ENCODE measurements around the gene LRAT.
A peak's percentile ranks its signal among the peaks of the same experiment; 100 is the strongest.

LRAT gene

GRCh38 chr4:154739111-154739510, 4.7 kb upstream of the LRAT start:
- Mint-ChIP-seq H3K27ac (no peak overlapping the region), H3K4me3 (no peak overlapping the region), H3K36me3 (ENCODE audit: low read depth) (no peaks in the 10 kb centered on the region), H3K27me3 (peaks cover 53% of the 10 kb centered on the region), H3K4me1 (ENCODE audit: low read depth) (peaks cover 12% of the 10 kb centered on the region), H3K9me3 (no peaks in the 10 kb centered on the region)

- H3K27me3 Mint-ChIP-seq, result peaks cover 57% of the 10 kb centered on the region
- no peaks in the 10 kb centered on the region for H3K9me3 Mint-ChIP-seq
- H3K36me3 Mint-ChIP-seq (ENCODE audit: low read depth), result no peaks in the 10 kb centered on the region
- H3K4me1 Mint-ChIP-seq (ENCODE audit: low read depth), result peaks cover 17% of the 10 kb centered on the region
- H3K4me3 Mint-ChIP-seq, result no peak overlapping the region
- H3K27ac Mint-ChIP-seq, result no peak overlapping the region
Observed at GRCh38 chr4:154740462-154740861, 3.3 kb upstream of the LRAT start.

- H3K27ac Mint-ChIP-seq, result no peak overlapping the region
- H3K9me3 Mint-ChIP-seq, result no peaks in the 10 kb centered on the region
- peaks cover 64% of the 10 kb centered on the region for H3K27me3 Mint-ChIP-seq
- peaks cover 17% of the 10 kb centered on the region for H3K4me1 Mint-ChIP-seq (ENCODE audit: low read depth)
- H3K36me3 Mint-ChIP-seq (ENCODE audit: low read depth), result no peaks in the 10 kb centered on the region
- H3K4me3 Mint-ChIP-seq, result no peak overlapping the region
Observed at GRCh38 chr4:154741131-154741665, 2.6 kb upstream of the LRAT start.

- H3K4me3 Mint-ChIP-seq, result peak overlapping the region; percentile 1
- peaks cover 71% of the 10 kb centered on the region for H3K27me3 Mint-ChIP-seq
- H3K27ac Mint-ChIP-seq, result no peak overlapping the region
- H3K36me3 Mint-ChIP-seq (ENCODE audit: low read depth), result no peaks in the 10 kb centered on the region
- peaks cover 17% of the 10 kb centered on the region for H3K4me1 Mint-ChIP-seq (ENCODE audit: low read depth)
- H3K9me3 Mint-ChIP-seq, result no peaks in the 10 kb centered on the region
Observed at GRCh38 chr4:154741922-154742850, 1.6 kb upstream of the LRAT start.

GRCh38 chr4:154744341-154744926, 634 bp downstream of the LRAT start:
- Mint-ChIP-seq H3K27me3 (peaks cover 80% of the 10 kb centered on the region), H3K36me3 (ENCODE audit: low read depth) (no peaks in the 10 kb centered on the region), H3K9me3 (no peaks in the 10 kb centered on the region), H3K4me1 (ENCODE audit: low read depth) (peaks cover 17% of the 10 kb centered on the region), H3K4me3 (peak overlapping the region; percentile 75), H3K27ac (no peak overlapping the region)

- no peaks in the 10 kb centered on the region for H3K36me3 Mint-ChIP-seq (ENCODE audit: low read depth)
- H3K27me3 Mint-ChIP-seq, result peaks cover 7% of the 10 kb centered on the region
- H3K4me3 Mint-ChIP-seq, result no peak overlapping the region
- no peak overlapping the region for H3K27ac Mint-ChIP-seq
- H3K4me1 Mint-ChIP-seq (ENCODE audit: low read depth), result no peaks in the 10 kb centered on the region
- no peaks in the 10 kb centered on the region for H3K9me3 Mint-ChIP-seq
Observed at GRCh38 chr4:154757713-154758112, 13.9 kb downstream of the LRAT start.

GRCh38 chr4:154760895-154761294, 17.1 kb downstream of the LRAT start:
- peaks cover 11% of the 10 kb centered on the region for H3K27me3 Mint-ChIP-seq
- no peaks in the 10 kb centered on the region for H3K9me3 Mint-ChIP-seq
- no peak overlapping the region for H3K4me3 Mint-ChIP-seq
- no peaks in the 10 kb centered on the region for H3K4me1 Mint-ChIP-seq (ENCODE audit: low read depth)
- H3K27ac Mint-ChIP-seq, result no peak overlapping the region
- H3K36me3 Mint-ChIP-seq (ENCODE audit: low read depth), result no peaks in the 10 kb centered on the region

GRCh38 chr4:154778264-154778663, 34.5 kb downstream of the LRAT start:
- H3K4me3 Mint-ChIP-seq, result no peak overlapping the region
- H3K27ac Mint-ChIP-seq, result no peak overlapping the region
- no peaks in the 10 kb centered on the region for H3K36me3 Mint-ChIP-seq (ENCODE audit: low read depth)
- H3K4me1 Mint-ChIP-seq (ENCODE audit: low read depth), result no peaks in the 10 kb centered on the region
- H3K27me3 Mint-ChIP-seq, result peaks cover 16% of the 10 kb centered on the region
- peaks cover 4% of the 10 kb centered on the region for H3K9me3 Mint-ChIP-seq

GRCh38 chr4:154779362-154779947, 35.7 kb downstream of the LRAT start:
- Mint-ChIP-seq H3K27me3 (peaks cover 16% of the 10 kb centered on the region), H3K27ac (no peak overlapping the region), H3K4me3 (no peak overlapping the region), H3K4me1 (ENCODE audit: low read depth) (no peaks in the 10 kb centered on the region), H3K36me3 (ENCODE audit: low read depth) (no peaks in the 10 kb centered on the region), H3K9me3 (peaks cover 4% of the 10 kb centered on the region)

- no peak within 1 kb of the TSS for H3K4me3 Mint-ChIP-seq
- peaks cover 16% of the 10 kb centered on the region for H3K27me3 Mint-ChIP-seq
- H3K9me3 Mint-ChIP-seq, result peaks cover 2% of the 10 kb centered on the region
- no peak within 1 kb of the TSS for H3K27ac Mint-ChIP-seq
- no peaks in the 10 kb centered on the region for H3K36me3 Mint-ChIP-seq (ENCODE audit: low read depth)
- no peaks in the 10 kb centered on the region for H3K4me1 Mint-ChIP-seq (ENCODE audit: low read depth)
Observed at GRCh38 chr4:154781126-154781982, 37.6 kb downstream of the LRAT start, which contains the start of gene RBM46. RBM46 (plus strand) TSS chr4:154781272; CDS start chr4:154796753, 15,481 bp downstream.

GRCh38 chr4:154781983-154782293, 38.1 kb downstream of the LRAT start:
- peaks cover 16% of the 10 kb centered on the region for H3K27me3 Mint-ChIP-seq
- H3K9me3 Mint-ChIP-seq, result no peaks in the 10 kb centered on the region
- H3K36me3 Mint-ChIP-seq (ENCODE audit: low read depth), result no peaks in the 10 kb centered on the region
- no peak overlapping the region for H3K27ac Mint-ChIP-seq
- H3K4me3 Mint-ChIP-seq, result no peak overlapping the region
- no peaks in the 10 kb centered on the region for H3K4me1 Mint-ChIP-seq (ENCODE audit: low read depth)
